Measurements from ENCODE around the gene OR2Z1. TPM values are rescaled to one million over a fixed set of nuclear protein-coding genes. Genes with fewer than 3 reads are reported as not detected.

OR2Z1 gene
- total RNA-seq, 1 donor from 2014 or later, result not detected

- no peak overlapping the region for H3K4me3 ChIP-seq
- no peaks in the 10 kb centered on the region for H3K27me3 ChIP-seq
- H3K27ac ChIP-seq, result no peak overlapping the region
- H3K9me3 ChIP-seq, result no peaks in the 10 kb centered on the region
- intact Hi-C loops (cut with DNase I), result no loop called here
- H3K36me3 ChIP-seq, result no peaks in the 10 kb centered on the region
- TF ChIP-seq POLR2A (IDR thresholded peaks at IDR 0.05) (no peak), POLR2AphosphoS5 (IDR thresholded peaks at IDR 0.05; ENCODE audit: insufficient read depth in 1 of 2, low read depth in 1 of 2) (no peak), CTCF (IDR thresholded peaks at IDR 0.05) (no peak)
- no peak for DNase-seq (ENCODE audit: extremely low spot score in 2 of 2)
- H3K4me1 ChIP-seq, result no peaks in the 10 kb centered on the region
Measured at GRCh38 chr19:8688930-8689329, 32.5 kb upstream of the OR2Z1 start.

GRCh38 chr19:8690753-8691539, 30.5 kb upstream of the OR2Z1 start:
- Histone ChIP-seq H3K9me3 (no peaks in the 10 kb centered on the region), H3K36me3 (no peaks in the 10 kb centered on the region), H3K27me3 (no peaks in the 10 kb centered on the region), H3K4me1 (no peaks in the 10 kb centered on the region), H3K27ac (no peak overlapping the region), H3K4me3 (no peak overlapping the region)
- intact Hi-C loops (cut with DNase I), result no loop called here
- no peak for DNase-seq (ENCODE audit: extremely low spot score in 2 of 2)
- TF ChIP-seq POLR2A (IDR thresholded peaks at IDR 0.05) (no peak), CTCF (IDR thresholded peaks at IDR 0.05) (no peak), POLR2AphosphoS5 (IDR thresholded peaks at IDR 0.05; ENCODE audit: insufficient read depth in 1 of 2, low read depth in 1 of 2) (no peak)

GRCh38 chr19:8695501-8695900, 25.9 kb upstream of the OR2Z1 start:
- Histone ChIP-seq H3K4me1 (no peaks in the 10 kb centered on the region), H3K27me3 (no peaks in the 10 kb centered on the region), H3K27ac (no peak overlapping the region), H3K4me3 (no peak overlapping the region), H3K9me3 (no peaks in the 10 kb centered on the region), H3K36me3 (no peaks in the 10 kb centered on the region)
- TF ChIP-seq CTCF (IDR thresholded peaks at IDR 0.05) (no peak), POLR2AphosphoS5 (IDR thresholded peaks at IDR 0.05; ENCODE audit: insufficient read depth in 1 of 2, low read depth in 1 of 2) (no peak), POLR2A (IDR thresholded peaks at IDR 0.05) (no peak)
- DNase-seq (ENCODE audit: extremely low spot score in 2 of 2), result peak in 1 of 2 donors; percentile 58
- intact Hi-C loops (cut with DNase I), result no loop called here

- intact Hi-C loops (cut with DNase I), result no loop called here
- H3K27me3 ChIP-seq, result no peaks in the 10 kb centered on the region
- no peaks in the 10 kb centered on the region for H3K36me3 ChIP-seq
- no peak for TF ChIP-seq POLR2A (IDR thresholded peaks at IDR 0.05)
- TF ChIP-seq CTCF (IDR thresholded peaks at IDR 0.05), result no peak
- TF ChIP-seq POLR2AphosphoS5 (IDR thresholded peaks at IDR 0.05; ENCODE audit: insufficient read depth in 1 of 2, low read depth in 1 of 2), result no peak
- no peaks in the 10 kb centered on the region for H3K9me3 ChIP-seq
- no peaks in the 10 kb centered on the region for H3K4me1 ChIP-seq
- DNase-seq (ENCODE audit: extremely low spot score in 2 of 2), result peak in 1 of 2 donors; percentile 58
- no peak overlapping the region for H3K4me3 ChIP-seq
- no peak overlapping the region for H3K27ac ChIP-seq
Measured at GRCh38 chr19:8695911-8696310, 25.5 kb upstream of the OR2Z1 start.

- H3K9me3 ChIP-seq, result no peaks in the 10 kb centered on the region
- TF ChIP-seq POLR2A (IDR thresholded peaks at IDR 0.05), result no peak
- TF ChIP-seq POLR2AphosphoS5 (IDR thresholded peaks at IDR 0.05; ENCODE audit: insufficient read depth in 1 of 2, low read depth in 1 of 2), result no peak
- TF ChIP-seq CTCF (IDR thresholded peaks at IDR 0.05), result no peak
- H3K36me3 ChIP-seq, result no peaks in the 10 kb centered on the region
- no peak overlapping the region for H3K27ac ChIP-seq
- intact Hi-C loops (cut with DNase I), result no loop called here
- H3K4me3 ChIP-seq, result no peak overlapping the region
- no peaks in the 10 kb centered on the region for H3K27me3 ChIP-seq
- H3K4me1 ChIP-seq, result no peaks in the 10 kb centered on the region
- peak in 1 of 2 donors; percentile 85 for DNase-seq (ENCODE audit: extremely low spot score in 2 of 2)
Measured at GRCh38 chr19:8696993-8697392, 24.4 kb upstream of the OR2Z1 start.

All from vagina (tissue), 2 donors.